ENCODE data around the gene GLB1L. TPM values are rescaled to one million over a fixed set of nuclear protein-coding genes. Genes with fewer than 3 reads are reported as not detected.
A peak's percentile ranks its signal among the peaks of the same experiment; 100 is the strongest.
"Not testable (repeated sequence)": the region's sequence is repeated elsewhere in the genome, so short reads cannot be mapped to it uniquely, and the experiment has no call there.

The GLB1L gene
- 2.8 and 4.4 TPM in 2 replicates for total RNA-seq

- DNase-seq (ENCODE audit: low read depth in 2 of 2): peak; percentile 95 to 97
These were observed at the start of gene GLB1L, which contains the start of gene STK16 for GRCh38 chr2:219245148-219245898. TSS of gene GLB1L (minus strand) at chr2:219245444. CDS start at chr2:219243573, 1,871 bp downstream. TSS of gene STK16 (plus strand) at chr2:219245479. CDS start at chr2:219246000, 521 bp downstream.

- peak; percentile 83 to 90 for DNase-seq (ENCODE audit: low read depth in 2 of 2)
These were observed 49.4 kb upstream of the GLB1L start for GRCh38 chr2:219294356-219295351.

- DNase-seq (ENCODE audit: low read depth in 2 of 2): no peak
These were observed 48.5 kb upstream of the GLB1L start for GRCh38 chr2:219293736-219294231.

- no peak for DNase-seq (ENCODE audit: low read depth in 2 of 2)
These were observed 47.4 kb upstream of the GLB1L start for GRCh38 chr2:219292616-219293015.

GRCh38 chr2:219291910-219292490 lies 46.8 kb upstream of the GLB1L start:
- no peak for DNase-seq (ENCODE audit: low read depth in 2 of 2)

- no peak for DNase-seq (ENCODE audit: low read depth in 2 of 2)
These were observed 46.1 kb upstream of the GLB1L start for GRCh38 chr2:219291394-219291793.

- no peak for DNase-seq (ENCODE audit: low read depth in 2 of 2)
These were observed 45.3 kb upstream of the GLB1L start for GRCh38 chr2:219290381-219291171.

- peak; percentile 38 to 39 for DNase-seq (ENCODE audit: low read depth in 2 of 2)
These were observed 44.5 kb upstream of the GLB1L start for GRCh38 chr2:219289537-219290361.

- no peak for DNase-seq (ENCODE audit: low read depth in 2 of 2)
These were observed 43.9 kb upstream of the GLB1L start for GRCh38 chr2:219289195-219289536.

GRCh38 chr2:219287580-219288265 lies 42.5 kb upstream of the GLB1L start:
- no peak for DNase-seq (ENCODE audit: low read depth in 2 of 2)

GRCh38 chr2:219287116-219287440 lies 41.8 kb upstream of the GLB1L start:
- DNase-seq (ENCODE audit: low read depth in 2 of 2): not testable (repeated sequence)

- no peak for DNase-seq (ENCODE audit: low read depth in 2 of 2)
These were observed 41.3 kb upstream of the GLB1L start for GRCh38 chr2:219286436-219287115.

GRCh38 chr2:219285894-219286425 lies 40.7 kb upstream of the GLB1L start:
- DNase-seq (ENCODE audit: low read depth in 2 of 2): no peak

GRCh38 chr2:219285373-219285735 lies 40.1 kb upstream of the GLB1L start:
- DNase-seq (ENCODE audit: low read depth in 2 of 2): no peak

GRCh38 chr2:219284501-219285372 lies 39.5 kb upstream of the GLB1L start:
- DNase-seq (ENCODE audit: low read depth in 2 of 2): no peak

- no peak for DNase-seq (ENCODE audit: low read depth in 2 of 2)
These were observed 37.8 kb upstream of the GLB1L start for GRCh38 chr2:219282943-219283581.

GRCh38 chr2:219282375-219282774 lies 37.1 kb upstream of the GLB1L start:
- no peak for DNase-seq (ENCODE audit: low read depth in 2 of 2)

Measured in lung microvascular endothelial cell (primary cell).